ENCODE measurements around the gene PNKP. TPM values are rescaled to one million over a fixed set of nuclear protein-coding genes. Genes with fewer than 3 reads are reported as not detected.

PNKP gene
- total RNA-seq, 1 experiment from 2014 or later = 90.3 TPM

GRCh38 chr19:49853852-49854377 is 13.5 kb downstream of the PNKP start:
- no peak overlapping the region for H3K27ac Mint-ChIP-seq (ENCODE audit: low read depth, unreplicated experiment)
- H3K4me3 Mint-ChIP-seq (ENCODE audit: unreplicated experiment) = no peak overlapping the region
- ChIA-PET POLR2A (interaction anchor here (1.2 to 4.3 kb wide), 2 partner anchors 13 to 16 kb away, joined by 3 to 40 read pairs; no protein-coding TSS in a partner anchor), CTCF (no interaction called here)
- intact Hi-C loops (cut with micrococcal nuclease) = loop anchor here (5.0 to 10.0 kb wide), 2 partner anchors 87 to 179 kb away; partner anchors contain the start of genes AP2A1 and PRMT1
- no peaks in the 10 kb centered on the region for H3K27me3 Mint-ChIP-seq (ENCODE audit: insufficient read depth, unreplicated experiment)
- H3K4me1 Mint-ChIP-seq (ENCODE audit: insufficient read depth, unreplicated experiment) = peaks cover 27% of the 10 kb centered on the region
- peaks cover 45% of the 10 kb centered on the region for H3K36me3 Mint-ChIP-seq (ENCODE audit: insufficient read depth, unreplicated experiment)
- no peak for DNase-seq (ENCODE audit: unreplicated experiment)
- peaks cover 4% of the 10 kb centered on the region for H3K9me3 Mint-ChIP-seq (ENCODE audit: unreplicated experiment)
- BruUV-seq (replicated peaks) = no TSS peak
- TF ChIP-seq CTCF (IDR thresholded peaks at IDR 0.05; ENCODE audit: unreplicated experiment) = no peak

- H3K9me3 Mint-ChIP-seq (ENCODE audit: unreplicated experiment) = peaks cover 6% of the 10 kb centered on the region
- peaks cover 32% of the 10 kb centered on the region for H3K4me1 Mint-ChIP-seq (ENCODE audit: insufficient read depth, unreplicated experiment)
- H3K27ac Mint-ChIP-seq (ENCODE audit: low read depth, unreplicated experiment) = no peak overlapping the region
- ChIA-PET POLR2A (interaction anchor here (0.6 to 4.3 kb wide), 8 partner anchors 8 to 357 kb away, joined by 3 to 40 read pairs (median 5); partner anchors contain the start of genes AP2A1 and MED25), CTCF (interaction anchor here (0.5 to 0.8 kb wide), 2 partner anchors 170 to 180 kb away, joined by 3 to 4 read pairs; no protein-coding TSS in a partner anchor)
- no peak for TF ChIP-seq CTCF (IDR thresholded peaks at IDR 0.05; ENCODE audit: unreplicated experiment)
- DNase-seq (ENCODE audit: unreplicated experiment) = no peak
- H3K4me3 Mint-ChIP-seq (ENCODE audit: unreplicated experiment) = peak overlapping the region; percentile 84
- TSS peak; percentile 55 for BruUV-seq (replicated peaks)
- no peaks in the 10 kb centered on the region for H3K27me3 Mint-ChIP-seq (ENCODE audit: insufficient read depth, unreplicated experiment)
- H3K36me3 Mint-ChIP-seq (ENCODE audit: insufficient read depth, unreplicated experiment) = peaks cover 37% of the 10 kb centered on the region
- intact Hi-C loops (cut with micrococcal nuclease) = loop anchor here (5.0 to 10.0 kb wide), 2 partner anchors 85 to 178 kb away; partner anchors contain the start of genes AP2A1 and PRMT1
Observed at GRCh38 chr19:49852631-49853126, 14.7 kb downstream of the PNKP start.

GRCh38 chr19:49851456-49852259 is 15.7 kb downstream of the PNKP start:
- peaks cover 32% of the 10 kb centered on the region for H3K4me1 Mint-ChIP-seq (ENCODE audit: insufficient read depth, unreplicated experiment)
- H3K27ac Mint-ChIP-seq (ENCODE audit: low read depth, unreplicated experiment) = no peak overlapping the region
- intact Hi-C loops (cut with micrococcal nuclease) = loop anchor here (5.0 to 10.0 kb wide), 2 partner anchors 84 to 177 kb away; partner anchors contain the start of genes AP2A1 and PRMT1
- H3K36me3 Mint-ChIP-seq (ENCODE audit: insufficient read depth, unreplicated experiment) = peaks cover 26% of the 10 kb centered on the region
- peaks cover 6% of the 10 kb centered on the region for H3K9me3 Mint-ChIP-seq (ENCODE audit: unreplicated experiment)
- CTCF ChIA-PET = interaction anchor here (0.8 kb wide), 1 partner anchor 179 kb away, joined by 3 read pairs; no protein-coding TSS in a partner anchor
- BruUV-seq (replicated peaks) = no TSS peak
- POLR2A ChIA-PET = interaction anchor here (0.7 to 4.3 kb wide), 18 partner anchors 8 to 356 kb away, joined by 3 to 40 read pairs (median 8); partner anchors contain the start of genes AKT1S1, AP2A1, ATF5 and FUZ
- peak overlapping the region; percentile 84 for H3K4me3 Mint-ChIP-seq (ENCODE audit: unreplicated experiment)
- TF ChIP-seq CTCF (IDR thresholded peaks at IDR 0.05; ENCODE audit: unreplicated experiment) = no peak
- no peaks in the 10 kb centered on the region for H3K27me3 Mint-ChIP-seq (ENCODE audit: insufficient read depth, unreplicated experiment)
- no peak for DNase-seq (ENCODE audit: unreplicated experiment)
